Trophoblast cell (in vitro differentiated cells and primary cell): ENCODE data around the gene DCP1A.

Experiments used
- DNase-seq, 2 donors: peaks; one replicate each; pipeline ENCODE4 v3.0.0-alpha.2; 2016
- H2AFZ ChIP-seq: 2 replicates; pipeline ENCODE4 v1.6.1; 2013; ENCODE audit warnings: low read length, moderate library complexity, mild to moderate bottlenecking; ENCODE audit not compliant: insufficient read depth, poor library complexity
- H2AK5ac ChIP-seq: 2 replicates; pipeline ENCODE4 v1.6.1; 2013; ENCODE audit warnings: mild to moderate bottlenecking, low read length
- H2BK120ac ChIP-seq: 2 replicates; pipeline ENCODE4 v1.6.1; 2013; ENCODE audit warnings: low read length, mild to moderate bottlenecking, moderate library complexity; ENCODE audit not compliant: insufficient read depth, poor library complexity
- H2BK12ac ChIP-seq: 2 replicates; pipeline ENCODE4 v1.6.1; 2013; ENCODE audit warnings: mild to moderate bottlenecking, low read length, moderate library complexity
- H2BK5ac ChIP-seq: 2 replicates; pipeline ENCODE4 v1.6.1; 2013; ENCODE audit warnings: low read length, low read depth, moderate library complexity, mild to moderate bottlenecking; ENCODE audit not compliant: poor library complexity
- H3K14ac ChIP-seq: 2 replicates; pipeline ENCODE4 v1.6.1; 2013; ENCODE audit warnings: mild to moderate bottlenecking, low read length
- H3K18ac ChIP-seq: 2 replicates; pipeline ENCODE4 v1.6.1; 2013; ENCODE audit warnings: mild to moderate bottlenecking, low read length
- H3K23ac ChIP-seq: 2 replicates; pipeline ENCODE4 v1.6.1; 2013; ENCODE audit warnings: low read length
- H3K27ac ChIP-seq: 2 replicates; pipeline ENCODE4 v1.5.1; 2013; ENCODE audit warnings: low read depth, mild to moderate bottlenecking, inconsistent platforms, low read length, moderate library complexity
- H3K27me3 ChIP-seq: 2 replicates; pipeline ENCODE4 v1.6.1; 2013; ENCODE audit warnings: inconsistent platforms, mild to moderate bottlenecking, low read length, moderate library complexity; ENCODE audit not compliant: insufficient read depth
- H3K36me3 ChIP-seq, 2 experiments: 1 replicate in 1 of 2; 2 replicates in 1 of 2; pipeline ENCODE4 v1.6.1; 2013; ENCODE audit warnings: low read length in 2 of 2, mild to moderate bottlenecking in 2 of 2, moderate library complexity in 1 of 2; ENCODE audit not compliant: insufficient read depth in 2 of 2, control insufficient read depth in 1 of 2
- H3K4ac ChIP-seq: 2 replicates; pipeline ENCODE4 v1.6.1; 2013; ENCODE audit warnings: low read depth, mild to moderate bottlenecking, low read length, moderate library complexity
- H3K4me1 ChIP-seq, 2 experiments: 1 replicate in 1 of 2; 2 replicates in 1 of 2; pipeline ENCODE4 v1.6.1; 2013; ENCODE audit warnings: low read length in 2 of 2, mild to moderate bottlenecking in 2 of 2, moderate library complexity in 1 of 2; ENCODE audit not compliant: insufficient read depth in 2 of 2, control insufficient read depth in 1 of 2
- H3K4me2 ChIP-seq: 2 replicates; pipeline ENCODE4 v1.6.1; 2013; ENCODE audit warnings: inconsistent platforms, mild to moderate bottlenecking, low read length, moderate library complexity
- H3K4me3 ChIP-seq: 2 replicates; pipeline ENCODE4 v1.5.1; 2013; ENCODE audit warnings: mild to moderate bottlenecking, low read depth, low read length, inconsistent platforms
- H3K79me1 ChIP-seq: one replicate; pipeline ENCODE4 v1.6.1; 2013; ENCODE audit warnings: low read length
- H3K79me2 ChIP-seq: 2 replicates; pipeline ENCODE4 v1.6.1; 2013; ENCODE audit warnings: low read length, mild to moderate bottlenecking; ENCODE audit not compliant: control insufficient read depth, insufficient read depth, poor library complexity
- H3K9ac ChIP-seq: 2 replicates; pipeline ENCODE4 v1.6.1; 2013; ENCODE audit warnings: mild to moderate bottlenecking, low read length
- H3K9me3 ChIP-seq: 2 replicates; pipeline ENCODE4 v1.6.1; 2013; ENCODE audit warnings: low read depth, mild to moderate bottlenecking, control low read depth, inconsistent platforms, low read length; ENCODE audit not compliant: insufficient read depth
- H4K12ac ChIP-seq: 2 replicates; pipeline ENCODE4 v1.6.1; 2013; ENCODE audit warnings: low read depth, mild to moderate bottlenecking, low read length, moderate library complexity
- H4K8ac ChIP-seq: 2 replicates; pipeline ENCODE4 v1.6.1; 2013; ENCODE audit warnings: low read depth, mild to moderate bottlenecking, low read length, moderate library complexity
- H4K91ac ChIP-seq: one replicate; pipeline ENCODE4 v1.6.1; 2013; ENCODE audit warnings: low read depth, mild to moderate bottlenecking, low read length, moderate library complexity
- WGBS: extraction: QIAGEN DNeasy Blood & Tissue Kit; methylation state at CpG from one replicate; pipeline ENCODE4 v1.1.7; 2013; ENCODE audit warnings: missing lambda C conversion rate; ENCODE audit not compliant: insufficient read length, insufficient coverage; ENCODE audit errors: extremely low coverage; 5-methylcytosine and 5-hydroxymethylcytosine counted together

Gene DCP1A

GRCh38 chr3:53346514-53346913 lies 829 bp downstream of the DCP1A start:
- Histone ChIP-seq H3K4me3 (peak overlapping the region; percentile 96), H3K9me3 (no peaks in the 10 kb centered on the region), H3K4ac (peak overlapping the region; percentile 98), H4K91ac (peak overlapping the region; percentile 42), H3K79me1 (peaks cover 13% of the 10 kb centered on the region), H3K23ac (no peak overlapping the region), H4K12ac (peak overlapping the region; percentile 48), H2AK5ac (peak overlapping the region; percentile 25), H3K14ac (peak overlapping the region; percentile 67), H3K4me1 (no peaks in the 10 kb centered on the region), H2BK120ac (no peak overlapping the region), H2BK12ac (no peak overlapping the region), H2AFZ (peak overlapping the region; percentile 61), H3K27ac (no peak overlapping the region), H3K9ac (peak overlapping the region; percentile 77), H2BK5ac (peak overlapping the region; percentile 36), H4K8ac (peak overlapping the region; percentile 43), H3K36me3 (peaks cover 6% of the 10 kb centered on the region in 2 experiments), H3K18ac (no peak overlapping the region), H3K4me2 (peak overlapping the region; percentile 74), H3K27me3 (no peaks in the 10 kb centered on the region), H3K79me2 (peaks cover 9% of the 10 kb centered on the region)
- DNase-seq = peak in 1 of 2 donors; percentile 13
- no CpG with 5 or more reads among the region's 9 CpGs for WGBS

DNA sequence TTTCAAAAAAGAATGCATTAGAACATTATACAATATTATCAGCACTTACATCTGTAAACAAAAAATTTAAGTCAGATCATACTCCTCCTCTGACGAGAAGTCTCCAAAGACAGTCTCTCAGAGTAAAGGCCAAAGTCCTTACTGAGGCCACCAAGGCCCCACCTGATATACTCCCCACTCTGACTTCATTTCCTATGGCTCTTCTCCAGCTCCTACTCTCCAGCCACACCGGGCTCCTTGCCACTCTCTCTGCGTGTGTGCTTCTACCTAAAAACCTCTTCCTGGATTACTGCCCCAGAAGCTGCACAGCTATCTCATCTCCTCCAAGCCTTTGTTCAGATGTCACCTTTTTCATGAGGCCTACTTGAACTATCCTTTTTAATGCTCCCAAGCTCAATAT lies 5.0 kb downstream of the DCP1A start:
- H3K14ac ChIP-seq = no peak overlapping the region
- no peak overlapping the region for H2BK5ac ChIP-seq
- H3K9ac ChIP-seq = no peak overlapping the region
- peaks cover 8% of the 10 kb centered on the region for H3K79me2 ChIP-seq
- H2BK12ac ChIP-seq = no peak overlapping the region
- no peak overlapping the region for H3K4me2 ChIP-seq
- H2AK5ac ChIP-seq = no peak overlapping the region
- H4K8ac ChIP-seq = no peak overlapping the region
- WGBS = no CpG with 5 or more reads among the region's 3 CpGs
- no peak overlapping the region for H3K18ac ChIP-seq
- no peaks in the 10 kb centered on the region for H3K27me3 ChIP-seq
- peaks cover 5% of the 10 kb centered on the region for H3K79me1 ChIP-seq
- H3K9me3 ChIP-seq = no peaks in the 10 kb centered on the region
- no peak overlapping the region for H3K23ac ChIP-seq
- no peak overlapping the region for H2AFZ ChIP-seq
- DNase-seq = no peak
- no peak overlapping the region for H4K12ac ChIP-seq
- H3K4me3 ChIP-seq = no peak overlapping the region
- H3K36me3 ChIP-seq = peaks cover 14 to 15% of the 10 kb centered on the region in 2 experiments
- no peak overlapping the region for H4K91ac ChIP-seq
- no peaks in the 10 kb centered on the region for H3K4me1 ChIP-seq
- H2BK120ac ChIP-seq = no peak overlapping the region
- H3K4ac ChIP-seq = peak overlapping the region; percentile 84
- H3K27ac ChIP-seq = no peak overlapping the region

DNA sequence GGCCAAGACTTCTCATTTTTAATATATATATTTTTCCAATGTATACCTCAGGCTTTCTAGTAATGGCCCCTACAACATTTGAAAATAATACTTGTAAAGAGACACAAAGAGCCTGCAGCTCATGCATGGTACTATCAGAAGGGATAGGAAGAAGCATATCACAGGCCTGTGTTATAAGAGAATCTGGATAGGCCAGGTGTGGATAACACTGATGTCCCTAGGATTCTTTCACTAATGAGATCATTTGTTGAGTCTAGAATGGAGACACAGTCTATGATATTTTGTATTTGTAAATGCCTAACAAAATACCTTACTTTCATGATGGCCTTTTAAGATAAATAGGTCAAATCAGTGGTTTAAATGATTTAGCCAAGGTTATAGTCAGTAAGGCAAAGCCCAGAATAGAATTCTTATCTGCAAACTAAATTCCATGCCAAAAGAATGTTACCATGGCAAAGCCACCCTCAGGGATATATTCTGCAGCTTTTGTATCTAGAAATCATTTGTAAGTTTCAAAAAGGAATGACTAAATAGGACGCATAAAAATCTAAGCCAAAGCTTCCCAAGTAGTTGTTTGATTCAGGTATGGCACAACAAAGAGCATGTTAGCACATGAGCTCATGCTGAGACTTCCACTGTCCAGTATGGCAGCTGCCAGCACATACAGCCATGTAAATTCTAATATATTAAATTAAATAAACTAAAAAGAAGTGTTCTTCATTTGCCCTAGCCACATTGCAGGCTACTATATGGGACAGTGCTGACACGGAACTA lies 10.0 kb downstream of the DCP1A start:
- Histone ChIP-seq H4K8ac (no peak overlapping the region), H3K14ac (no peak overlapping the region), H3K23ac (no peak overlapping the region), H2BK120ac (no peak overlapping the region), H3K27me3 (no peaks in the 10 kb centered on the region), H3K27ac (no peak overlapping the region), H4K91ac (no peak overlapping the region), H3K4me1 (no peaks in the 10 kb centered on the region), H3K79me1 (no peaks in the 10 kb centered on the region), H3K36me3 (peaks cover 24 to 25% of the 10 kb centered on the region in 2 experiments), H3K4me2 (no peak overlapping the region), H3K18ac (no peak overlapping the region), H2AK5ac (no peak overlapping the region), H2AFZ (no peak overlapping the region), H2BK12ac (no peak overlapping the region), H4K12ac (no peak overlapping the region), H2BK5ac (no peak overlapping the region), H3K79me2 (no peaks in the 10 kb centered on the region), H3K4me3 (no peak overlapping the region), H3K9me3 (no peaks in the 10 kb centered on the region), H3K4ac (no peak overlapping the region), H3K9ac (no peak overlapping the region)
- no CpG with 5 or more reads among the region's 2 CpGs for WGBS
- DNase-seq = peak; percentile 75 to 90

GRCh38 chr3:53334742-53335141 lies 12.6 kb downstream of the DCP1A start:
- Histone ChIP-seq H3K4me3 (no peak overlapping the region), H4K91ac (no peak overlapping the region), H2BK120ac (no peak overlapping the region), H2AK5ac (no peak overlapping the region), H3K18ac (no peak overlapping the region), H3K36me3 (peaks cover 13 to 20% of the 10 kb centered on the region in 2 experiments), H4K12ac (no peak overlapping the region), H4K8ac (no peak overlapping the region), H2BK12ac (no peak overlapping the region), H3K27me3 (no peaks in the 10 kb centered on the region), H3K4me2 (no peak overlapping the region), H3K14ac (no peak overlapping the region), H3K9ac (no peak overlapping the region), H2BK5ac (no peak overlapping the region), H3K79me2 (no peaks in the 10 kb centered on the region), H3K9me3 (no peaks in the 10 kb centered on the region), H3K27ac (no peak overlapping the region), H3K23ac (no peak overlapping the region), H3K4ac (no peak overlapping the region), H3K79me1 (no peaks in the 10 kb centered on the region), H3K4me1 (no peaks in the 10 kb centered on the region), H2AFZ (no peak overlapping the region)
- WGBS = no CpG with 5 or more reads among the region's 6 CpGs
- DNase-seq = no peak
